ENCODE results near the gene AVPR2.

The AVPR2 gene

GRCh38 chrX:153897899-153898298, 6.6 kb upstream of the AVPR2 start (continued):
- TF ChIP-seq ZNF658 (tag by site-specific recombination; IDR thresholded peaks at IDR 0.05) (no peak), ZSCAN5A (tag by site-specific recombination; IDR thresholded peaks at IDR 0.05) (no peak), CTCF (tag by site-specific recombination; IDR thresholded peaks at IDR 0.05) (no peak), ZNF529 (tag by site-specific recombination; IDR thresholded peaks at IDR 0.05; ENCODE audit: insufficient replicate concordance) (no peak), HOXD13 (CRISPR knock-in tag; IDR thresholded peaks at IDR 0.05; ENCODE audit: borderline replicate concordance) (no peak), ZNF146 (tag by site-specific recombination; IDR thresholded peaks at IDR 0.05) (no peak)

- Histone ChIP-seq H3K27ac (ENCODE audit: extremely low read depth, low read depth, low read length) (no peak overlapping the region), H3K36me3 (ENCODE audit: control insufficient read depth in 2 of 2, insufficient read depth in 1 of 2, low read length in 2 of 2) (no peaks in the 10 kb centered on the region), H3K9me3 (ENCODE audit: control insufficient read depth, insufficient read depth, low read depth, low read length) (no peaks in the 10 kb centered on the region; the same call in 1 of the 2 replicates), H3K4me3 (ENCODE audit: low read depth, low read length) (no peak overlapping the region), H3K4me1 (ENCODE audit: control insufficient read depth, insufficient read depth, low read length) (no peaks in the 10 kb centered on the region)
- CTCF ChIA-PET = interaction anchor here (0.6 to 1.1 kb wide), 2 partner anchors 52 to 151 kb away, joined by 3 read pairs; no protein-coding TSS in a partner anchor
- POLR2A ChIA-PET = interaction anchor here (0.9 to 1.2 kb wide), 2 partner anchors 27 to 82 kb away, joined by 3 read pairs; no protein-coding TSS in a partner anchor
- TF ChIP-seq ZNF645 (tag by site-specific recombination; IDR thresholded peaks at IDR 0.05) (peak; percentile 68; the same call in 1 of the 2 replicates), ZNF138 (tag by site-specific recombination; IDR thresholded peaks at IDR 0.05; ENCODE audit: borderline replicate concordance) (no peak), ZFHX2 (tag by site-specific recombination; conservative IDR thresholded peaks at IDR 0.05) (peak; percentile 100), ZNF747 (tag by site-specific recombination; IDR thresholded peaks at IDR 0.05) (peak; percentile 59; the same call in 1 of the 2 replicates), GLIS1 (tag by site-specific recombination; IDR thresholded peaks at IDR 0.05) (0 out of 2 replicates have a peak, but pooled peaks have one; percentile 3), BCL11B (tag by site-specific recombination; IDR thresholded peaks at IDR 0.05; ENCODE audit: low read depth) (no peak; the same call in 1 of the 2 replicates), ZNF341 (tag by site-specific recombination; IDR thresholded peaks at IDR 0.05; ENCODE audit: low read depth) (peak; percentile 58), ZNF311 (tag by site-specific recombination; IDR thresholded peaks at IDR 0.05; ENCODE audit: borderline replicate concordance) (0 out of 2 replicates have a peak, but pooled peaks have one; percentile 77), ZBTB26 (tag by site-specific recombination; optimal IDR thresholded peaks at IDR 0.05) (no peak), ZNF398 (tag by site-specific recombination; IDR thresholded peaks at IDR 0.05) (peak; percentile 64), ZNF202 (tag by site-specific recombination; IDR thresholded peaks at IDR 0.05; ENCODE audit: borderline replicate concordance) (no peak), ZNF654 (tag by site-specific recombination; IDR thresholded peaks at IDR 0.05; ENCODE audit: low read depth) (no peak), ZNF223 (tag by site-specific recombination; IDR thresholded peaks at IDR 0.05) (peak; percentile 46; the same call in 1 of the 2 replicates), ZNF473 (tag by site-specific recombination; IDR thresholded peaks at IDR 0.05) (peak; percentile 85; the same call in 1 of the 2 replicates), KLF17 (tag by site-specific recombination; IDR thresholded peaks at IDR 0.05) (peak; percentile 72; the same call in 1 of the 2 replicates), KLF7 (tag by site-specific recombination; IDR thresholded peaks at IDR 0.05; ENCODE audit: borderline replicate concordance) (no peak), ELK4 (IDR thresholded peaks at IDR 0.05; ENCODE audit: borderline replicate concordance, low read depth, low read length) (no peak), ZBTB17 (tag by site-specific recombination; IDR thresholded peaks at IDR 0.05) (0 out of 2 replicates have a peak, but pooled peaks have one; percentile 4), ZNF140 (tag by site-specific recombination; IDR thresholded peaks at IDR 0.05) (no peak; the same call in 1 of the 2 replicates)
Measured at GRCh38 chrX:153900831-153901752, 3.4 kb upstream of the AVPR2 start.
